ENCODE data around the gene IRF4. TPM values are rescaled to one million over a fixed set of nuclear protein-coding genes. Genes with fewer than 3 reads are reported as not detected.

The IRF4 gene
- total and polyA plus RNA-seq, 4 donors = 0.10 to 3.8 (median 0.94) TPM

- no peak for ATAC-seq (ENCODE audit: low FRiP score)
Measured at GRCh38 chr6:404685-405423, 13.3 kb downstream of the IRF4 start.

GRCh38 chr6:408148-408547, 16.6 kb downstream of the IRF4 start:
- no peaks in the 10 kb centered on the region for H3K36me3 ChIP-seq (ENCODE audit: control insufficient read depth in 1 of 2, insufficient read depth in 2 of 2, low read length in 1 of 2)
- ATAC-seq (ENCODE audit: low FRiP score) (no peak), DNase-seq (no peak)
- 52 to 72% methylated on average over 5 of the region's 5 CpGs for WGBS, 2 donors
- no peak overlapping the region for H3K27ac ChIP-seq (ENCODE audit: low read depth in 1 of 2, low read length in 2 of 2)
- intact Hi-C loops (cut with DNase I) = no loop called here
- H3K4me3 ChIP-seq (ENCODE audit: low read length in 2 of 2) = no peak overlapping the region
- no peaks in the 10 kb centered on the region for H3K27me3 ChIP-seq (ENCODE audit: control insufficient read depth in 1 of 2, insufficient read depth in 2 of 2, low read length in 1 of 2)
- no peaks in the 10 kb centered on the region for H3K9me3 ChIP-seq (ENCODE audit: control insufficient read depth, low read length)
- no peaks in the 10 kb centered on the region for H3K4me1 ChIP-seq (ENCODE audit: control insufficient read depth in 1 of 2, insufficient read depth in 2 of 2, low read length in 2 of 2)

More at GRCh38 chr6:404685-405423, 13.3 kb downstream of the IRF4 start:
- Histone ChIP-seq H3K27me3 (ENCODE audit: control insufficient read depth in 1 of 2, insufficient read depth in 2 of 2, low read length in 1 of 2) (no peaks in the 10 kb centered on the region), H3K36me3 (ENCODE audit: control insufficient read depth in 1 of 2, insufficient read depth in 2 of 2, low read length in 1 of 2) (no peaks in the 10 kb centered on the region), H3K4me3 (ENCODE audit: low read length in 2 of 2) (no peak overlapping the region), H3K9me3 (ENCODE audit: control insufficient read depth, low read length) (no peaks in the 10 kb centered on the region), H3K4me1 (ENCODE audit: control insufficient read depth in 1 of 2, insufficient read depth in 2 of 2, low read length in 2 of 2) (no peaks in the 10 kb centered on the region), H3K27ac (ENCODE audit: low read depth in 1 of 2, low read length in 2 of 2) (no peak overlapping the region)
- intact Hi-C loops (cut with DNase I) = no loop called here
- no peak for DNase-seq
- WGBS, 2 donors = 76 to 80% methylated on average over 15 of the region's 15 CpGs

- H3K27ac ChIP-seq (ENCODE audit: low read depth in 1 of 2, low read length in 2 of 2) = no peak overlapping the region
- no peaks in the 10 kb centered on the region for H3K4me1 ChIP-seq (ENCODE audit: control insufficient read depth in 1 of 2, insufficient read depth in 2 of 2, low read length in 2 of 2)
- intact Hi-C loops (cut with DNase I) = no loop called here
- DNase-seq (peak in 1 of 2 donors; percentile 86), ATAC-seq (ENCODE audit: low FRiP score) (no peak)
- H3K27me3 ChIP-seq (ENCODE audit: control insufficient read depth in 1 of 2, insufficient read depth in 2 of 2, low read length in 1 of 2) = no peaks in the 10 kb centered on the region
- no peaks in the 10 kb centered on the region for H3K9me3 ChIP-seq (ENCODE audit: control insufficient read depth, low read length)
- H3K36me3 ChIP-seq (ENCODE audit: control insufficient read depth in 1 of 2, insufficient read depth in 2 of 2, low read length in 1 of 2) = no peaks in the 10 kb centered on the region
- H3K4me3 ChIP-seq (ENCODE audit: low read length in 2 of 2) = no peak overlapping the region
- WGBS, 2 donors = 11 to 19% methylated on average over 9 of the region's 9 CpGs
Measured at GRCh38 chr6:408599-409102, 17.1 kb downstream of the IRF4 start.

- H3K27me3 ChIP-seq (ENCODE audit: control insufficient read depth in 1 of 2, insufficient read depth in 2 of 2, low read length in 1 of 2) = no peaks in the 10 kb centered on the region
- H3K4me3 ChIP-seq (ENCODE audit: low read length in 2 of 2) = no peak overlapping the region
- peaks cover 2% of the 10 kb centered on the region for H3K9me3 ChIP-seq (ENCODE audit: control insufficient read depth, low read length)
- intact Hi-C loops (cut with DNase I) = no loop called here
- no peaks in the 10 kb centered on the region for H3K4me1 ChIP-seq (ENCODE audit: control insufficient read depth in 1 of 2, insufficient read depth in 2 of 2, low read length in 2 of 2)
- ATAC-seq (ENCODE audit: low FRiP score) (no peak), DNase-seq (no peak)
- 87% methylated on average over 4 of the region's 4 CpGs for WGBS, 2 donors
- H3K27ac ChIP-seq (ENCODE audit: low read depth in 1 of 2, low read length in 2 of 2) = no peak overlapping the region
- H3K36me3 ChIP-seq (ENCODE audit: control insufficient read depth in 1 of 2, insufficient read depth in 2 of 2, low read length in 1 of 2) = no peaks in the 10 kb centered on the region
Measured at GRCh38 chr6:409370-409972, 17.9 kb downstream of the IRF4 start.

GRCh38 chr6:410555-411395, 19.2 kb downstream of the IRF4 start:
- peaks cover 2% of the 10 kb centered on the region for H3K9me3 ChIP-seq (ENCODE audit: control insufficient read depth, low read length)
- H3K27ac ChIP-seq (ENCODE audit: low read depth in 1 of 2, low read length in 2 of 2) = no peak overlapping the region
- 79 to 80% methylated on average over 15 of the region's 15 CpGs for WGBS, 2 donors
- ATAC-seq (ENCODE audit: low FRiP score) (no peak), DNase-seq (no peak)
- intact Hi-C loops (cut with DNase I) = no loop called here
- no peaks in the 10 kb centered on the region for H3K36me3 ChIP-seq (ENCODE audit: control insufficient read depth in 1 of 2, insufficient read depth in 2 of 2, low read length in 1 of 2)
- H3K4me3 ChIP-seq (ENCODE audit: low read length in 2 of 2) = no peak overlapping the region
- H3K27me3 ChIP-seq (ENCODE audit: control insufficient read depth in 1 of 2, insufficient read depth in 2 of 2, low read length in 1 of 2) = no peaks in the 10 kb centered on the region
- no peaks in the 10 kb centered on the region for H3K4me1 ChIP-seq (ENCODE audit: control insufficient read depth in 1 of 2, insufficient read depth in 2 of 2, low read length in 2 of 2)

- DNase-seq = no peak
- no peaks in the 10 kb centered on the region for H3K27me3 ChIP-seq (ENCODE audit: control insufficient read depth in 1 of 2, insufficient read depth in 2 of 2, low read length in 1 of 2)
- 36 to 40% methylated on average over 10 of the region's 10 CpGs for WGBS, 2 donors
- H3K36me3 ChIP-seq (ENCODE audit: control insufficient read depth in 1 of 2, insufficient read depth in 2 of 2, low read length in 1 of 2) = no peaks in the 10 kb centered on the region
- no peaks in the 10 kb centered on the region for H3K4me1 ChIP-seq (ENCODE audit: control insufficient read depth in 1 of 2, insufficient read depth in 2 of 2, low read length in 2 of 2)
- H3K9me3 ChIP-seq (ENCODE audit: control insufficient read depth, low read length) = peaks cover 2% of the 10 kb centered on the region
- no peak overlapping the region for H3K27ac ChIP-seq (ENCODE audit: low read depth in 1 of 2, low read length in 2 of 2)
- intact Hi-C loops (cut with DNase I) = no loop called here
- no peak overlapping the region for H3K4me3 ChIP-seq (ENCODE audit: low read length in 2 of 2)
- no peak for ATAC-seq (ENCODE audit: low FRiP score)
Measured at GRCh38 chr6:411402-412145, 20.0 kb downstream of the IRF4 start.

GRCh38 chr6:412146-412886, 20.8 kb downstream of the IRF4 start:
- H3K4me1 ChIP-seq (ENCODE audit: control insufficient read depth in 1 of 2, insufficient read depth in 2 of 2, low read length in 2 of 2) = no peaks in the 10 kb centered on the region
- H3K36me3 ChIP-seq (ENCODE audit: control insufficient read depth in 1 of 2, insufficient read depth in 2 of 2, low read length in 1 of 2) = no peaks in the 10 kb centered on the region
- peaks cover 5% of the 10 kb centered on the region for H3K9me3 ChIP-seq (ENCODE audit: control insufficient read depth, low read length)
- no peaks in the 10 kb centered on the region for H3K27me3 ChIP-seq (ENCODE audit: control insufficient read depth in 1 of 2, insufficient read depth in 2 of 2, low read length in 1 of 2)
- H3K27ac ChIP-seq (ENCODE audit: low read depth in 1 of 2, low read length in 2 of 2) = no peak overlapping the region
- no peak overlapping the region for H3K4me3 ChIP-seq (ENCODE audit: low read length in 2 of 2)
- intact Hi-C loops (cut with DNase I) = no loop called here
- DNase-seq = no peak
- 51 to 59% methylated on average over 3 of the region's 3 CpGs for WGBS, 2 donors
- no peak for ATAC-seq (ENCODE audit: low FRiP score)

GRCh38 chr6:414447-414846, 22.9 kb downstream of the IRF4 start:
- intact Hi-C loops (cut with DNase I) = no loop called here
- H3K36me3 ChIP-seq (ENCODE audit: control insufficient read depth in 1 of 2, insufficient read depth in 2 of 2, low read length in 1 of 2) = no peaks in the 10 kb centered on the region
- no peaks in the 10 kb centered on the region for H3K4me1 ChIP-seq (ENCODE audit: control insufficient read depth in 1 of 2, insufficient read depth in 2 of 2, low read length in 2 of 2)
- H3K9me3 ChIP-seq (ENCODE audit: control insufficient read depth, low read length) = peaks cover 5% of the 10 kb centered on the region
- DNase-seq (no peak), ATAC-seq (ENCODE audit: low FRiP score) (no peak)
- H3K27me3 ChIP-seq (ENCODE audit: control insufficient read depth in 1 of 2, insufficient read depth in 2 of 2, low read length in 1 of 2) = no peaks in the 10 kb centered on the region
- H3K27ac ChIP-seq (ENCODE audit: low read depth in 1 of 2, low read length in 2 of 2) = no peak overlapping the region
- H3K4me3 ChIP-seq (ENCODE audit: low read length in 2 of 2) = no peak overlapping the region

Data from aorta (tissue), 5 donors.